ENCODE measurements around the gene RAD52. TPM values are rescaled to one million over a fixed set of nuclear protein-coding genes. Genes with fewer than 3 reads are reported as not detected.

The RAD52 gene
- 9.6 to 13.0 TPM (median 9.9 TPM) in 3 replicates for total RNA-seq
- long read RNA-seq, partial matches to known transcripts = 0 of 3 reads
- long read RNA-seq, other reads (novel, unspliced or antisense) = 3 of 3 reads

- DNase-seq (ENCODE audit: low spot score) = peak; percentile 99
- Mint-ChIP-seq H3K27me3 (ENCODE audit: low read depth) (no peaks in the 10 kb centered on the region), H3K4me1 (ENCODE audit: low read depth) (peaks cover 35% of the 10 kb centered on the region), H3K36me3 (ENCODE audit: low read depth) (peaks cover 2% of the 10 kb centered on the region), H3K27ac (ENCODE audit: unreplicated experiment) (peak within 1 kb of the TSS; percentile 98), H3K4me3 (ENCODE audit: unreplicated experiment) (peak within 1 kb of the TSS; percentile 98), H3K9me3 (ENCODE audit: low read depth) (no peaks in the 10 kb centered on the region)
- peak; percentile 98 for TF ChIP-seq CTCF (IDR thresholded peaks at IDR 0.05)
These were observed at the start of gene RAD52 for GRCh38 chr12:949453-950191. RAD52 (minus strand) TSS chr12:949694; CDS start chr12:933058, 16,636 bp downstream.

- H3K36me3 Mint-ChIP-seq (ENCODE audit: low read depth) = peaks cover 3% of the 10 kb centered on the region
- H3K27me3 Mint-ChIP-seq (ENCODE audit: low read depth) = no peaks in the 10 kb centered on the region
- no peak for DNase-seq (ENCODE audit: low spot score)
- H3K4me3 Mint-ChIP-seq (ENCODE audit: unreplicated experiment) = no peak overlapping the region
- H3K9me3 Mint-ChIP-seq (ENCODE audit: low read depth) = no peaks in the 10 kb centered on the region
- H3K27ac Mint-ChIP-seq (ENCODE audit: unreplicated experiment) = no peak overlapping the region
- H3K4me1 Mint-ChIP-seq (ENCODE audit: low read depth) = peaks cover 32% of the 10 kb centered on the region
- no peak for TF ChIP-seq CTCF (IDR thresholded peaks at IDR 0.05)
These were observed 48.8 kb upstream of the RAD52 start for GRCh38 chr12:998020-998874.

GRCh38 chr12:997505-997904 is 48.0 kb upstream of the RAD52 start:
- H3K9me3 Mint-ChIP-seq (ENCODE audit: low read depth) = no peaks in the 10 kb centered on the region
- DNase-seq (ENCODE audit: low spot score) = no peak
- no peaks in the 10 kb centered on the region for H3K27me3 Mint-ChIP-seq (ENCODE audit: low read depth)
- H3K4me1 Mint-ChIP-seq (ENCODE audit: low read depth) = peaks cover 38% of the 10 kb centered on the region
- no peak overlapping the region for H3K27ac Mint-ChIP-seq (ENCODE audit: unreplicated experiment)
- peaks cover 3% of the 10 kb centered on the region for H3K36me3 Mint-ChIP-seq (ENCODE audit: low read depth)
- H3K4me3 Mint-ChIP-seq (ENCODE audit: unreplicated experiment) = no peak overlapping the region
- TF ChIP-seq CTCF (IDR thresholded peaks at IDR 0.05) = no peak

- no peak overlapping the region for H3K27ac Mint-ChIP-seq (ENCODE audit: unreplicated experiment)
- H3K4me1 Mint-ChIP-seq (ENCODE audit: low read depth) = peaks cover 44% of the 10 kb centered on the region
- TF ChIP-seq CTCF (IDR thresholded peaks at IDR 0.05) = no peak
- peaks cover 3% of the 10 kb centered on the region for H3K36me3 Mint-ChIP-seq (ENCODE audit: low read depth)
- no peaks in the 10 kb centered on the region for H3K27me3 Mint-ChIP-seq (ENCODE audit: low read depth)
- H3K9me3 Mint-ChIP-seq (ENCODE audit: low read depth) = no peaks in the 10 kb centered on the region
- H3K4me3 Mint-ChIP-seq (ENCODE audit: unreplicated experiment) = no peak overlapping the region
- no peak for DNase-seq (ENCODE audit: low spot score)
These were observed 47.4 kb upstream of the RAD52 start for GRCh38 chr12:996881-997280.

GRCh38 chr12:992647-993046 is 43.2 kb upstream of the RAD52 start:
- H3K4me3 Mint-ChIP-seq (ENCODE audit: unreplicated experiment) = peak overlapping the region; percentile 95
- H3K27ac Mint-ChIP-seq (ENCODE audit: unreplicated experiment) = peak overlapping the region; percentile 96
- peaks cover 59% of the 10 kb centered on the region for H3K4me1 Mint-ChIP-seq (ENCODE audit: low read depth)
- TF ChIP-seq CTCF (IDR thresholded peaks at IDR 0.05) = no peak
- no peaks in the 10 kb centered on the region for H3K27me3 Mint-ChIP-seq (ENCODE audit: low read depth)
- no peaks in the 10 kb centered on the region for H3K36me3 Mint-ChIP-seq (ENCODE audit: low read depth)
- no peak for DNase-seq (ENCODE audit: low spot score)
- H3K9me3 Mint-ChIP-seq (ENCODE audit: low read depth) = no peaks in the 10 kb centered on the region
